Vagina (tissue), 2 donors: ENCODE data around the gene ERBB4.

ENCODE experiments used
- POLR2A ChIP-seq, 2 donors: fragments of 450-650 bp; IDR thresholded peaks; one replicate each; pipeline ENCODE4 v1.6.1; 2017; ENCODE audit warnings: antibody characterized with exemption in 2 of 2, mild to moderate bottlenecking in 2 of 2, moderate library complexity in 2 of 2
- TF ChIP-seq, protein P1 (sequence below), 3 experiments: fragments of 450-650 bp in 2 of 3; fragments of 200-600 bp in 1 of 3; sonication (generic) in 1 of 3; IDR thresholded peaks; one replicate each; pipeline ENCODE4 v1.5.1; 2017 to 2019; ENCODE audit warnings: antibody characterized with exemption in 3 of 3, mild to moderate bottlenecking in 2 of 3, moderate library complexity in 2 of 3

- TF ChIP-seq, protein P1, sequence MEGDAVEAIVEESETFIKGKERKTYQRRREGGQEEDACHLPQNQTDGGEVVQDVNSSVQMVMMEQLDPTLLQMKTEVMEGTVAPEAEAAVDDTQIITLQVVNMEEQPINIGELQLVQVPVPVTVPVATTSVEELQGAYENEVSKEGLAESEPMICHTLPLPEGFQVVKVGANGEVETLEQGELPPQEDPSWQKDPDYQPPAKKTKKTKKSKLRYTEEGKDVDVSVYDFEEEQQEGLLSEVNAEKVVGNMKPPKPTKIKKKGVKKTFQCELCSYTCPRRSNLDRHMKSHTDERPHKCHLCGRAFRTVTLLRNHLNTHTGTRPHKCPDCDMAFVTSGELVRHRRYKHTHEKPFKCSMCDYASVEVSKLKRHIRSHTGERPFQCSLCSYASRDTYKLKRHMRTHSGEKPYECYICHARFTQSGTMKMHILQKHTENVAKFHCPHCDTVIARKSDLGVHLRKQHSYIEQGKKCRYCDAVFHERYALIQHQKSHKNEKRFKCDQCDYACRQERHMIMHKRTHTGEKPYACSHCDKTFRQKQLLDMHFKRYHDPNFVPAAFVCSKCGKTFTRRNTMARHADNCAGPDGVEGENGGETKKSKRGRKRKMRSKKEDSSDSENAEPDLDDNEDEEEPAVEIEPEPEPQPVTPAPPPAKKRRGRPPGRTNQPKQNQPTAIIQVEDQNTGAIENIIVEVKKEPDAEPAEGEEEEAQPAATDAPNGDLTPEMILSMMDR (IDR thresholded peaks at IDR 0.05), result no peak
- no peak for TF ChIP-seq POLR2A (IDR thresholded peaks at IDR 0.05)
Measured at GRCh38 chr2:212254339-212254738, 284.3 kb downstream of the ERBB4 start.
